Astrocyte (in vitro differentiated cells and primary cell): Measurements from ENCODE around the gene KHSRP.

Experiments used
- CTCF ChIP-seq: IDR thresholded peaks from 2 replicates; pipeline ENCODE4 v1.5.1; 2011; ENCODE audit warnings: low read depth, mild to moderate bottlenecking, inconsistent platforms, low read length, moderate library complexity; ENCODE audit not compliant: insufficient read depth
- EZH2 ChIP-seq: IDR thresholded peaks from 2 replicates; pipeline ENCODE4 v1.6.1; 2012; ENCODE audit warnings: mild to moderate bottlenecking, low read length, inconsistent platforms; ENCODE audit not compliant: insufficient read depth

GRCh38 chr19:6465663-6466062, 41.1 kb upstream of the KHSRP start:
- no peak for TF ChIP-seq CTCF
- no peak for TF ChIP-seq EZH2
